ENCODE measurements around the gene LYAR.
"Not testable (repeated sequence)": the region's sequence is repeated elsewhere in the genome, so short reads cannot be mapped to it uniquely, and the experiment has no call there.

Gene LYAR

GRCh38 chr4:4268776-4269175, 21.2 kb downstream of the LYAR start:
- H3K27ac ChIP-seq: no peak overlapping the region
- no peak for TF ChIP-seq ZFX (IDR thresholded peaks at IDR 0.05)
- no peak for TF ChIP-seq CTCF (conservative IDR thresholded peaks at IDR 0.05)

- no peak overlapping the region for H3K27ac ChIP-seq
- TF ChIP-seq ZFX (IDR thresholded peaks at IDR 0.05): no peak
- TF ChIP-seq CTCF (conservative IDR thresholded peaks at IDR 0.05): no peak
Observed at GRCh38 chr4:4267981-4268380, 22.0 kb downstream of the LYAR start.

GRCh38 chr4:4260185-4260751, 29.7 kb downstream of the LYAR start:
- TF ChIP-seq CTCF (conservative IDR thresholded peaks at IDR 0.05) (peak; percentile 36), ZFX (IDR thresholded peaks at IDR 0.05) (no peak)
- H3K27ac ChIP-seq: no peak overlapping the region

GRCh38 chr4:4259484-4260100, 30.4 kb downstream of the LYAR start:
- no peak overlapping the region for H3K27ac ChIP-seq
- TF ChIP-seq CTCF (conservative IDR thresholded peaks at IDR 0.05) (no peak), ZFX (IDR thresholded peaks at IDR 0.05) (no peak)

GRCh38 chr4:4257705-4258104, 32.2 kb downstream of the LYAR start:
- H3K27ac ChIP-seq: not testable (repeated sequence)

GRCh38 chr4:4256799-4257198, 33.2 kb downstream of the LYAR start:
- no peak for TF ChIP-seq CTCF (conservative IDR thresholded peaks at IDR 0.05)
- no peak for TF ChIP-seq ZFX (IDR thresholded peaks at IDR 0.05)
- no peak overlapping the region for H3K27ac ChIP-seq

- H3K27ac ChIP-seq: no peak overlapping the region
- TF ChIP-seq ZFX (IDR thresholded peaks at IDR 0.05) (no peak), CTCF (conservative IDR thresholded peaks at IDR 0.05) (no peak)
Observed at GRCh38 chr4:4254666-4255065, 35.3 kb downstream of the LYAR start.

- TF ChIP-seq ZFX (IDR thresholded peaks at IDR 0.05) (no peak), CTCF (conservative IDR thresholded peaks at IDR 0.05) (no peak)
- no peak overlapping the region for H3K27ac ChIP-seq
Observed at GRCh38 chr4:4254199-4254598, 35.8 kb downstream of the LYAR start.
